Fibroblast of lung (primary cell): Measurements from ENCODE around the gene ATP8A2. TPM values are rescaled to one million over a fixed set of nuclear protein-coding genes. Genes with fewer than 3 reads are reported as not detected.
A peak's percentile ranks its signal among the peaks of the same experiment; 100 is the strongest.

ENCODE experiments used
- DNase-seq, 2 donors: peaks; one replicate each; pipeline versions ENCODE4 v3.0.0 to v3.0.0-alpha.2; 2010; ENCODE audit warnings: low read depth in 2 of 2
- H2AFZ ChIP-seq: 2 replicates; pipeline ENCODE4 v1.5.1; 2012; ENCODE audit warnings: low read length, control low read depth, inconsistent platforms
- H3K27ac ChIP-seq: 2 replicates; pipeline ENCODE4 v1.5.1; 2011; ENCODE audit warnings: low read length, control low read depth; ENCODE audit not compliant: insufficient read depth
- H3K27me3 ChIP-seq: 2 replicates; pipeline ENCODE4 v1.5.1; 2011; ENCODE audit warnings: mild to moderate bottlenecking, low read length; ENCODE audit not compliant: control insufficient read depth, insufficient read depth
- H3K36me3 ChIP-seq: 2 replicates; pipeline ENCODE4 v1.5.1; 2011; ENCODE audit warnings: low read length; ENCODE audit not compliant: control insufficient read depth, insufficient read depth
- H3K4me1 ChIP-seq: 2 replicates; pipeline ENCODE4 v1.5.1; 2011; ENCODE audit warnings: low read length; ENCODE audit not compliant: control insufficient read depth, insufficient read depth; ENCODE audit errors: extremely low read depth
- H3K4me2 ChIP-seq: 2 replicates; pipeline ENCODE4 v1.5.1; 2011; ENCODE audit warnings: low read length, control low read depth; ENCODE audit not compliant: insufficient read depth; ENCODE audit errors: extremely low read depth
- H3K4me3 ChIP-seq, 4 experiments: fragments of 200-600 bp in 1 of 4; sonication (generic) in 1 of 4; replicated peaks in 1 of 4; 2 replicates each; pipeline ENCODE4 v1.5.1; 2011 to 2016; ENCODE audit warnings: low read length in 4 of 4, low read depth in 3 of 4, mild to moderate bottlenecking in 3 of 4, control low read depth in 2 of 4, inconsistent platforms in 1 of 4, mixed read lengths in 1 of 4; ENCODE audit not compliant: insufficient read depth in 1 of 4; ENCODE audit errors: control extremely low read depth in 1 of 4
- H3K79me2 ChIP-seq: 2 replicates; pipeline ENCODE4 v1.5.1; 2012; ENCODE audit warnings: mild to moderate bottlenecking, low read length, inconsistent platforms; ENCODE audit not compliant: control insufficient read depth, insufficient read depth
- H3K9ac ChIP-seq: 2 replicates; pipeline ENCODE4 v1.5.1; 2011; ENCODE audit warnings: mild to moderate bottlenecking, low read length, control low read depth; ENCODE audit not compliant: insufficient read depth
- H3K9me3 ChIP-seq: 2 replicates; pipeline ENCODE4 v1.5.1; 2012; ENCODE audit warnings: low read depth, low read length; ENCODE audit not compliant: control insufficient read depth, insufficient read depth
- H4K20me1 ChIP-seq: 2 replicates; pipeline ENCODE4 v1.5.1; 2011; ENCODE audit warnings: low read length; ENCODE audit not compliant: control insufficient read depth, insufficient read depth; ENCODE audit errors: extremely low read depth
- EZH2 ChIP-seq: IDR thresholded peaks from 2 replicates; pipeline ENCODE4 v1.5.1; 2012; ENCODE audit warnings: low read length, control low read depth, mild to moderate bottlenecking; ENCODE audit errors: missing control alignments
- polyA plus RNA-seq, 2 donors: library from polyadenylated mRNA; depleted of rRNA in 1 of 2; stranded (reverse) in 1 of 2; unstranded in 1 of 2; fragments of >200 nt; gene quantifications; 2 replicates each; pipeline ENCODE4 v1.2.1, GENCODE V29; 2011 to 2012; ENCODE audit warnings: missing spikeins in 1 of 2
- total RNA-seq: library from RNA; depleted of rRNA; stranded (reverse); fragments of >200 nt; gene quantifications from 2 replicates; pipeline ENCODE4 v1.2.1, GENCODE V29; 2014
- TF ChIP-seq, protein P1 (sequence below), 2 donors: IDR thresholded peaks in 1 of 2; conservative IDR thresholded peaks in 1 of 2; 1 replicate in 1 of 2; 2 replicates in 1 of 2; pipeline ENCODE4 v1.5.1; 2011 to 2012; ENCODE audit warnings: low read length in 2 of 2, control low read depth in 1 of 2, inconsistent platforms in 1 of 2, low read depth in 1 of 2, mild to moderate bottlenecking in 1 of 2

ATP8A2 gene
- total and polyA plus RNA-seq, 2 donors (not counting 1 experiment from before 2014, with no cell fraction given), result under 0.01 to 0.01 TPM

DNA sequence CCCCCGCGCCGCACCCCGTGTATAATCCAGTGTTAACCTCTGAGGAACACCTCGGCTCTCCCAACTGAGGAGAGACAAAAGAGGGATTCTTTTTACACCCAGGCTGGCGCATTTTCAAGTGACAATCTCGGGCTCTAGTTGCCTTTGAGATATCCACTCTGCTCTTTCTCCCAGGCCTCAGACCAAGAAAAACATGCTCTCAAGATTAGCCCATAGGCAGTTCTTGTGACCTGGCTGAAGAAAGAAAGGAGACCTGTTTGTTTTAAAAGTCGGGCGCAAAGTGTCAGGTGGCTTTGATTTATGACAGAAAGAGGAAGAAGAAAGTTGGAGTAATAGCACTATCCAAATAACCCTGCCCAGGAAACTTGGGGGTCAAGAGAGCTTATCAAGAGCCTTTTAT lies 652.8 kb downstream of the ATP8A2 start:
- H3K9me3 ChIP-seq, result no peaks in the 10 kb centered on the region
- H3K4me2 ChIP-seq, result no peak overlapping the region
- TF ChIP-seq, protein P1, sequence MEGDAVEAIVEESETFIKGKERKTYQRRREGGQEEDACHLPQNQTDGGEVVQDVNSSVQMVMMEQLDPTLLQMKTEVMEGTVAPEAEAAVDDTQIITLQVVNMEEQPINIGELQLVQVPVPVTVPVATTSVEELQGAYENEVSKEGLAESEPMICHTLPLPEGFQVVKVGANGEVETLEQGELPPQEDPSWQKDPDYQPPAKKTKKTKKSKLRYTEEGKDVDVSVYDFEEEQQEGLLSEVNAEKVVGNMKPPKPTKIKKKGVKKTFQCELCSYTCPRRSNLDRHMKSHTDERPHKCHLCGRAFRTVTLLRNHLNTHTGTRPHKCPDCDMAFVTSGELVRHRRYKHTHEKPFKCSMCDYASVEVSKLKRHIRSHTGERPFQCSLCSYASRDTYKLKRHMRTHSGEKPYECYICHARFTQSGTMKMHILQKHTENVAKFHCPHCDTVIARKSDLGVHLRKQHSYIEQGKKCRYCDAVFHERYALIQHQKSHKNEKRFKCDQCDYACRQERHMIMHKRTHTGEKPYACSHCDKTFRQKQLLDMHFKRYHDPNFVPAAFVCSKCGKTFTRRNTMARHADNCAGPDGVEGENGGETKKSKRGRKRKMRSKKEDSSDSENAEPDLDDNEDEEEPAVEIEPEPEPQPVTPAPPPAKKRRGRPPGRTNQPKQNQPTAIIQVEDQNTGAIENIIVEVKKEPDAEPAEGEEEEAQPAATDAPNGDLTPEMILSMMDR (conservative IDR thresholded peaks at IDR 0.05 in 1 of 2, IDR thresholded peaks at IDR 0.05 in 1 of 2; ENCODE audit: low read depth in 1 of 2, low read length in 2 of 2), result no peak
- no peak for TF ChIP-seq EZH2
- H3K79me2 ChIP-seq, result no peaks in the 10 kb centered on the region
- no peak overlapping the region for H3K4me3 ChIP-seq
- no peak overlapping the region for H3K27ac ChIP-seq
- no peaks in the 10 kb centered on the region for H3K36me3 ChIP-seq
- H4K20me1 ChIP-seq, result no peaks in the 10 kb centered on the region
- no peak overlapping the region for H3K9ac ChIP-seq
- peak in 1 of 2 donors; percentile 63 for DNase-seq
- H2AFZ ChIP-seq, result no peak overlapping the region
- no peaks in the 10 kb centered on the region for H3K4me1 ChIP-seq
- H3K27me3 ChIP-seq, result no peaks in the 10 kb centered on the region

DNA sequence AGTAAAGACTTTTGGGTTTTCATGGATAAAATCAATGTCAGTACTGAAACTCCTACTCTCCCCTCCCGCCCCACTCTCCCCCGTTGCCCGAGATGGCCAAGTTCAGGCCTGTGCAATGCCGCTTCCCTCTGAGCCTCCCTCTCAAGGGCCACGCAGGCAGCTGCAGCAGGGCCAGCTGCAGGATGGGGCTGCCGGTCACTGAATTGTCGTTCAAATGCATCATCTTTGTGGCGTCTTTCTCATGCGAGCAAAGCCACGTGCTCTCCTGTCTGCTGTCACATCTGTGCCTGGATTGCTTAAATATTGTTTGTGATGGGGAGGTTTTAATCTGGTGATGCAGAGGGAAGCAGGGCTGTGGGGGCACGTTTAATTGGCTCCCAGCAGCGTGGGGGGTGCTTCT lies 653.4 kb downstream of the ATP8A2 start:
- H3K9me3 ChIP-seq, result no peaks in the 10 kb centered on the region
- no peaks in the 10 kb centered on the region for H3K4me1 ChIP-seq
- no peak overlapping the region for H3K9ac ChIP-seq
- no peak overlapping the region for H3K4me2 ChIP-seq
- no peaks in the 10 kb centered on the region for H3K27me3 ChIP-seq
- no peaks in the 10 kb centered on the region for H3K36me3 ChIP-seq
- no peak overlapping the region for H2AFZ ChIP-seq
- DNase-seq, result no peak
- H4K20me1 ChIP-seq, result no peaks in the 10 kb centered on the region
- H3K79me2 ChIP-seq, result no peaks in the 10 kb centered on the region
- no peak overlapping the region for H3K4me3 ChIP-seq
- TF ChIP-seq, protein P1 (conservative IDR thresholded peaks at IDR 0.05 in 1 of 2, IDR thresholded peaks at IDR 0.05 in 1 of 2; ENCODE audit: low read depth in 1 of 2, low read length in 2 of 2), result no peak
- TF ChIP-seq EZH2, result no peak
- no peak overlapping the region for H3K27ac ChIP-seq

DNA sequence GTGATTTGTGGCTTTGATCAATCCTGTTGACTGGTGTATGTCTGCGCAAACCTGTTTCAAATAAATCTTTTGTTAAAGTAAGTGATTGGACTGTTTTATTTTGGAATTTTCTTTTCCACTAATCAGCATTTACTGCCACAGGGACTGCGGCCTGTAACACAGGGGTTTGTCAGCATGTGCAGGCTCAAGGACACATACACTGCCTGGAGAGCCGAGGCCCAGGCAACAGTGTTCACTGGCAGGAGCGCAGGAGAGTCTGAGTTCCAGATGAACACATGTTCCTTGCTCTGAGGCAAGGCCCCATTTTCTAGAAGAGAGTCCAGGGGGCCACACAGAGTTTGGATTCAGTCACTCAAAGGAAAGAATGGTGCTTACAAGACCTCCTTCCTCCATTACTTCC lies 654.0 kb downstream of the ATP8A2 start:
- Histone ChIP-seq H3K27me3 (no peaks in the 10 kb centered on the region), H3K79me2 (no peaks in the 10 kb centered on the region), H3K9me3 (no peaks in the 10 kb centered on the region), H3K4me1 (no peaks in the 10 kb centered on the region), H3K4me3 (no peak overlapping the region), H4K20me1 (no peaks in the 10 kb centered on the region), H3K27ac (no peak overlapping the region), H3K4me2 (no peak overlapping the region), H3K36me3 (no peaks in the 10 kb centered on the region), H2AFZ (no peak overlapping the region), H3K9ac (no peak overlapping the region)
- TF ChIP-seq, protein P1 (conservative IDR thresholded peaks at IDR 0.05 in 1 of 2, IDR thresholded peaks at IDR 0.05 in 1 of 2; ENCODE audit: low read depth in 1 of 2, low read length in 2 of 2), result no peak
- TF ChIP-seq EZH2, result no peak
- DNase-seq, result no peak
